ENCODE data around the gene NEUROG1.
"Not testable (repeated sequence)": the region's sequence is repeated elsewhere in the genome, so short reads cannot be mapped to it uniquely, and the experiment has no call there.

Gene NEUROG1

DNA sequence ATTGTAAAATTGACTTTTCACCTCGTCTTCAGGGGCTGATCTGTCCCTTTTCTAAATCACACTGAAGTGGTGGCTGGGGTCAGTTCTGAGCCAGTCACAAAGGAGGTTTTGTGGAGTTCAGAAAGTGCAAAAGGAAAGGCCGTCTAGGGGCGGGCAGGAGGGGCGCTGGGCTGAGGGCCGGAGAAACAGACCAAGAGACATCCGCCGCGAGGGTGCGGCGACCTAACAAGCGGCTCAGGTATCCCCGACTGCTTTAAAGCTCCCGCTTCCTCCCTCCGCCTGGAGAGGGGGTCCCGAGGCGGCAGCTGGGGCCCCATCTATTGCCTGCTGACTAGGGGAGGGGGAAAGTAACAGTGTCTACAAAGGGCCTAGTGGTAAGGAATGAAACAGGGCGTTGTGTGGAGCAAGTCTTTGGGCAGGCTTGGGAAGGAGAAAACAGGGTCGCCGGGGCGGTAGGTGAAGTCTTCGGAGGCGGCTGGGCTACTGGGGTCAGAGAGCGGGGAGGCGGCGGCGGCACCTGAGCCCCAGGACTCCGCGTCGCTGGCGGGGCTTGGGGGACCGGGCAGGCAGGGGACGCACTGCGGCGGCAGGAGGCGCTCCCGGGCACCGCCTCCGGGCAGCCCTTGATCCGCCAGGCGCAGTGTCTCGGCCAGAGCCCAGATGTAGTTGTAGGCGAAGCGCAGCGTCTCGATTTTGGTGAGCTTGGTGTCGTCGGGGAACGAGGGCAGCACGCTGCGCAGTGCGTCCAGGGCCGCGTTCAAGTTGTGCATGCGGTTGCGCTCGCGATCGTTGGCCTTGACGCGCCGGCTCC is 950 bp downstream of the NEUROG1 start:
- no peak for DNase-seq

DNA sequence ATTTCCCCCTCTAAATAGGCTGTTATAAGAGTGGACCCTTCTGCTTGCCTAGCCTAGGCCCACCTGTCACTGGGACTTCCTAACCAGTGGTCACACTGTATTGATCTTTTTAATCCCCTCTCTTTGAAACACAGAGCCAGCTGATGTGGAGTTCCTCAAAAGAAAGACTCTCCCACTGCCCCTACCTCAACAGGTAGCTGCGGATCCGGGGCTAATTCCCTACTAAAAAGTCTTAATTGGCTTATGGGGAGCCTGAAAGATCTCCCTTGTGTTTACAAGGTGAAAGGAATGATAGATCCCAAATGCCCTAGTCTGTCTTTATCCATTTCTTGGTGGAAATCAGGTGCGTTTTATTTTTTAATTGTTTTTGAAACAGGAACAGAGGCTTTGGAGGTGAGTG is 2.0 kb downstream of the NEUROG1 start:
- no peak for DNase-seq

DNA sequence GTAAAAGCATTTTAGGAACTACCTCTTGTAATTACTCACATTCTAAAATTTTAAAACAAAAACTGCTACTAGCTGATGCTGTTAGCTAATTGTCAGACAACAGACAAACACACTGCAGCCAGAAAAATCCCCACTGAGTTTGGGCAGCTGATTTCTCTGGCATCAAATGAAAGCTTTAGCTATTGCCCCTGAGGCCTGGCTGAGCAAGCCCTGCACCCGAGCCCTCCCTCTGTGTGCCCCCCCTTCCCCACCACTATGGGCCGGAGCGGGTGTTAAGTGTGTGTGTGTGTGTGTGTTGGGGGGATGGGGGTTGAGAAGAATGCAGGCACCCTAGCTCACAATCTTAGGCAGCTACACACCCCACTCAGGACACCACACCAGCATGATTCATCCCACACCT is 2.4 kb downstream of the NEUROG1 start:
- DNase-seq = no peak

DNA sequence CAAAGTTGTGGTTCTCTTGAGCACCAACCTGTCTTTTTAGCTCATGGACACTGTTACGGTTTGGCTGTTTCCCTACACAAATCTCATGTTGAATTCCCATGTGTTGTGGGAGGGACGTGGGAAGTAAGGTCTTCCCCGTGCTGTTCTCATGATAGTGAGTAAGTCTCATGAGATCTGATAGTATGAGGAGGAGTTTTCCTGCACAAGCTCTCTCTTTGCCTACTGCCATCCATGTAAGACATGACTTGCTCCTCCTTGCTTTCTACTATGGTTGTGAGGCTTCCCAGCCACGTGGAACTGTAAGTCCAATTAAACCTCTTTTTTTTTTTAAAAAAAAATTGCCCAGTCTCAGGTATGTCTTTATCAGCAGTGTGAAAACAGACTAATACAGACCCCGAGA is 6.2 kb downstream of the NEUROG1 start:
- not testable (repeated sequence) for DNase-seq

DNA sequence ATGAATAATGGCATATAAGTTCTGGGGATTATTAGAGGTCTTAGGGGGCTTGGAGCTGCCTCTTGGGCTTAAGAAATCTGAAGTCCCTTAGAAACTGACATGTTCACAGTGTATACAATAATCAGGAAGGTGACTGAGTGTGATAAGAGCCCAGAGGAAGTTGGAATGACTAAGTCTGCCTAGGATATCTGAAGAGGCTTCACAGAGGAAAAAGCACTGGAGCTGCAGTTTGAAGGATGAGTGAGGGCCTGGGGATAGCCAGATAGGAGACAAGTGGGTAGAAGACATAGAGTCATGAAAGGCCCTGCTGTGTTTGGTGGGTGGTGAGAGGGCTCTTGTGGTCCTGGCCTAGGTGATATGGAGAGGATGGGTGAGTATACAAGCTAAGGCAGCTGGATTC is 8.8 kb downstream of the NEUROG1 start:
- no peak for DNase-seq

DNA sequence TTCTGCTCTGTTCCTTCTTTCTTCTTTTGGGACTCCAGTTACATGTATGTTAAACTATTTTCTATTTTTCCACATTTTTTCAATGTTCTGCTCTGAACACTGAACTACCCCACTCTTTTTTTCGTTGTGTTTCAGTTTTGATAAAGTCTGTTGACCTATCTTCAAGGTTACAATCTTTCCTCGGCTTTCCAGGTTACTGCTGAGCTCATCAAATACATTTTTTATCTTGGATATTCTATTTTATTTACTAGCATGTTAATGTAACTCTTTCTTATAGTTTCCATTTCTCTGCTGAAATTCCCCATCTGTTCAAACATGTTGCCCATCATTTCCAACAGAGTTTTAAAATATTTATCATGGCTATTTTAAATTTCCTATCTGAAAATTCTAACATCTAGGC is 13.8 kb downstream of the NEUROG1 start:
- no peak for DNase-seq

DNA sequence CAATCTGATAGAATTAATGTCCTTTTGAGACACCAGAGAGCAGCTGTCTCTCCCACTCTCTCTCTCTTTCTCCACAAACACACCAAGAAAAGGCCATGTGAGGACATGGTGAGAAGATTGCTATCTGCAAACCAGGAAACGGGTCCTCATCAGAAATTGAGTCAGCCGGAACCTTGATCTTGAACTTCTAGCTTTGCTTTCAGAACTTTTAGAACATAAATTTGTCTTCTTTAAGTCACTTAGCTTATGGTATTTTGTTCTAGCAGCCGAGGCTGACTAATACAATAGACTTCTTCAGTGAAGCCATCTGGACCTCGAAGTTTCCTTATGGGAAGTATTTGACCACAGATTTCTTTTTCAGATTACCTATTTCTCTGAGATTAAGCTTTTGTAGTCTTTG is 18.1 kb downstream of the NEUROG1 start:
- no peak for DNase-seq

DNA sequence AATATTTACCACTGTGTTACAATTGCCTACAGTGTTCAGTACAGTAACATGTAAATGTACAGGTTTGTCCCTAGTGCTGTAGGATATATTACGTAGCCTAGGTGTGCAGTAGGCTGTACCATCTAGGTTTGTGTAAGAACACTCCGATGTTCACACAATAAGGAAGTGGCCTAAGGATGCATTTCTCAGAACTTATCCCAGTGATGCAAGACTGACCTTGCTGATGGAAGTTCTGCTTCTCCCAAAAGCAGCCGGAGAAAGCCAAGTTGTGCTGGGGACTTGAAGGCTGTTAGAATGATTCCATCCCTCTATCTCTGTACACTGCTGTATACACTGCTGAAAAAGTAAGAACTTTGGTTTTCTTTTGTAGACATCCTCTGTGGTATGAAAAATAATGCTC is 21.6 kb downstream of the NEUROG1 start:
- no peak for DNase-seq

DNA sequence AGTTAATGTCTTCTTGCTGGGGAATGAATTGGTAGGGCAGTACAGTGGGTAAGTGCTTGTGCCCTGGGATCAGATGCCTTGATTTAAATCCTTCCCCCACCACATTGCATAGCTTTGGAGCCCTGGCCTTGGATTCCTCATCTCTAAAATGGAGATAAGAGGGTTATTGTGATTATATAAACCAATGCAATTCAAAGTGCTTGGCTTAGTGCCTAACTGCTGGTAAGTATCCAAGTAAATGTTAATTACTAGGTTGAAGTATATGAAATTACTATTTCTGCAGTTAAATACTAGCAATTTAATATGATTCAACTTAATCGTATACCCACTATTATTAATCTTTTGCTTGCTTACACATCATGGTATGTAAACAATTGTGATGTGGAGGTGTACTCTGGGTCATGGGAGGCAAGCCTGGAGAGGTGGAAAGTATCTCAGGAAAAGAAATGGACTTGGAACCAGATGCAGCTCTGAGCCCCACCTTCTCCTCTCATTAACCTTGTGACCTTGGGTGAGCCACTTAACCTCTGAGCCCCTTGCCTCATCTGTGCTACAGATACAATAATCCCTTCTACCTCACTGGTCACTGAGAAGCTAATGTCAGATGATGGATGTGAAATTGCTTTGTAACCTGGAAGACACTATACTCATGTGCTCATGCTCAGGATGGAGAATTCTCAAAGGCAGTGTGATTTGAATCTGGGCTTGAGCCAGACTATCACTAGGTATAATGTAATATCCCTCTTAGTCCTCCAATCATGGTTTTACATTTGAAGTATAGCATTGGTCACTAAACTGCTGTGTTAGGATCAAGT is 23.8 kb downstream of the NEUROG1 start:
- DNase-seq = no peak

DNA sequence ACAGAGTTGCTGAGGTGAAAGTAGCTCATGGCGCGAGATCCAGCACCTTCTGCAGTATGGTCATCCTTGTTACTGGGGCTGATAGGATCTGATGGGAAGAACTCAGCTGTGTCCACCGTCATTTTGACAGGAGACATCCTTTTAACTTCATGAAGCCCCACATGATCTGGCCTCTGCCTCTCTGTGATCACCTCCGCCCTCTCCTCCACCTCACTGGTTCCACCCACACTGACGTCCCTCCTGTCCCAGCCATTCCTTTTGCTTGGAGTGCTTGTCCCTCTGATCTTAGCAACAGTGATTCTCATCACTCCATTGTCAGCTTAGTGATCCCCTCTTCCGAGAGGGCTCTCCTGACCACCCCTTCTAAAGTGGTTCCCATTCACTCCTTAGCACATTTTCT is 25.8 kb downstream of the NEUROG1 start:
- DNase-seq = no peak

DNA sequence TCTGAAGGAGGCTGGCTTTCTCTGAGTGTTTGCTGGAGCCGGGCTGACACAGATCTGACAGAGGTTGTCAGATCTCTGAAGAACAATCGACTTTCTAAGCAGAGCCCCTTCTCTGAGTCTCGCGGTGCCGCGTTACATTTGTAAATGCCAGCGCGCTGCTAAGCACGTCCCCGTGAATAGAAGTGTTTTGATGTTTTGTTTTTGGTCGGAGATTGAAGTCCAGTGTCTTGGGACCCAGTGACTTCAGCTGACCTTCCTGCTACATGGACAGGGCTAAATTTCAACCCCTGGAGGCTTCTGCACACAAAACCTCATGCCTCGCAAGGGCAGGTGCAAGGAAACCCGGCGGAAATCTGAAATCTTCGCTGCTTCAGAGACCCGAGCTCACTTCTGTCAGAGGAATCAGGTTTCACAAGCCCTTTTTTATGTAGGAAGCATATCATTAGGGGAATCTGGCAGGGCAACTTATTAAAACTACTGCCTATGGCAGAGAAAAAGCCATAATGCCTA is 27.2 kb downstream of the NEUROG1 start:
- no peak for DNase-seq

DNA sequence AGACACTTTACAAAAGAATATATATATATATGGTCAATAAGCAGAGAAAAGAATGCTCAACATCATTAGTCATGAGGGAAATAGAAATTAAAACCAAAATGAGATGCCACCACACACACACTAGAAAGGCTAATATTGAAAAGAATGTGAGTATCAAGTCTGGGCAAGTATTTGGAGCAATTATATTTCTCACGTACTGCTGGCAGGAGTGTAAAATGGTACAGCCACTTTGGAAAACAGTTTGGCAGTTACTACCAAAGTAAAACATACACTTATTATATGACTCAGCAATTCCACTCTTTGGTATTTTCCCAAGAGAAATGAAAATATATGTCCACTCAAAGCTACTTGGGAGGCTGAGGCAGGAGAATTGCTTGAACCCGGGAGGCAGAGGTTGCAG is 29.8 kb downstream of the NEUROG1 start:
- no peak for DNase-seq

DNA sequence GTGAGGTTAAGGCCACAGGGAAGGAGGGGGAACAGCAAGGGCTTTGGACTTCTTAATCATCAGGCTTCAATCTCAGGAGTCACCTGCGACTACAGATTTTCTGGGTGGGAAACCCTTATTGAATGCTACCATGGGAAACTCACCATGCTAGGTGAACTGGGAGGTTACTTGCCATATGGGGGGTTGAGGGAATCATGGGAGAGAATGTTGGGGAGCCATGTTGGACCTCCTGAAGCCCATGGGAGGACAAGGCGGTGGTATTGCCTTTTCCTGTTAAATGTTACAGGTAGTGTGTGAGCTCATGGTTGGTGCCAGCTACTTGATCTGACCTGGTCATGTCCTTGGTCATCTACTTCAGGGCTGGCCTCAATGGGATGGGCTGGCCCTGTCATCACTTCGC is 31.4 kb downstream of the NEUROG1 start:
- no peak for DNase-seq

DNA sequence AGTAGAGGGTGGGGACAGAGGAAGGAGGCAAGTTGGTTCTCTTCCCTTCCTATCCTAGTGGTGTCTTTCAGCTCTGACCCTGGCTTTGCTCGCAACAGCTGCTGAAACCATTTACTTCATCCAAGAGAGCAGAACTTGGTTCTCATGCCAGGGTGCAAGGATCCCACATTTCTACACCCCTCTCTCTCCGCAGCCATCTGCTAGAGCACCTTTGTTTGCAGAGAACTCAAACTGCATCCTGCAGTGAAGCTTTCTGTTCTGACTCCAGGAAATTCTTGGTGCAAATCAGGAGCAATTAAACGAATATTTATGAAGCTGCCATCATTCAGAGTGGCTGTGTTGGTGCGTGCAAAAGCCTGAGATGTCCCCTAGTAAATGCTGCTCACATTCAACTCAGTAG is 31.9 kb downstream of the NEUROG1 start:
- DNase-seq = no peak

DNA sequence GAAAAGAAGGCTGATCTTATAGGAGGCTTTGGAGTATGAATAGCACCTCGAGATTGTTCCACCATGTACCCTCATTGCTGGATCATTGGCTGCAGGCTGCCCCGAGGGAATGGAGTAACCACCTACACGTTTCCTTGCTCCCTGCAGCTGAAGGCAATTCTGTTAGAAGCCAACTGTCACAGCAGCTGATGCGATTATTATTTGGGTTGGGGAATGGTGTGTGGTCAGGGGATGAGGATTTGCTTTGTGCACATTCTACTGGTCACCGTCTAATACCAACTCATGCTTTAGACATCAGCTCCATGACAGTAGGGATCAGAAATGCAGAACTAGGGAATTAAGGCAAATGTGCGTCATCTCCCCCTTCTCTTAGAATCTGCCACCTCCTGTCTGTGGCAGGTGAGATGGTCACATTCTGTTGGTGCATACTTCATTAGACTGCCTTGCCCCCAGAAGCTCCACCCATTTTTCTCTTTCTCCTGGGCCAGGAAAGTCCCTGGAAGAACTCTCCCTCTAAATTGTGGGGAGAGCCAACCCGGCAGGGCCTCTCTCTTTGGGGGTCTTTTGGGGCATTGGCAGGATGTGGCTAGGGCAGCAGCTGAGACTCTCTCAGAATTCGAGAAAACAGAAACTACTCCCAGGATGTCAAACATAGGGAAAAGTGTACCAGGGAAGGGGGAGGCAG is 32.8 kb downstream of the NEUROG1 start:
- no peak for DNase-seq

DNA sequence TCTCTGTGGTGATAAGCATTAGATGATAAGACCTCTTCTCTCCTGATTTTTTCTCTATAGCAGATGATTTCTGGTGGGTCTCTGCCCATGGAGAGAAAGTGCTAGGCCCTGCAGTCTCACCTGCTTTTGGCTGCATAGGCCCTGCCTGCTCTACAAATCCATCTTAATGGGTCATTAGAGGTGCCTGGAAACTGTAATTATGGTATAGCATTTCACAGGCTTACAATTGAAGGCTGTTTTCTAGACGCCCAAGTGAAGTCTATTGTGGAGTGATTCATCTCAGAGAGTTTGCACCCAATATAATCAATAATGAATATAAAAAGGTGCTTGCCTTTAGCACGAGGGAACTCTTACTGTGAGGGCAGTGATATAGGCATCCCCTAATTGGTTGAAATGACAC is 33.8 kb downstream of the NEUROG1 start:
- no peak for DNase-seq

DNA sequence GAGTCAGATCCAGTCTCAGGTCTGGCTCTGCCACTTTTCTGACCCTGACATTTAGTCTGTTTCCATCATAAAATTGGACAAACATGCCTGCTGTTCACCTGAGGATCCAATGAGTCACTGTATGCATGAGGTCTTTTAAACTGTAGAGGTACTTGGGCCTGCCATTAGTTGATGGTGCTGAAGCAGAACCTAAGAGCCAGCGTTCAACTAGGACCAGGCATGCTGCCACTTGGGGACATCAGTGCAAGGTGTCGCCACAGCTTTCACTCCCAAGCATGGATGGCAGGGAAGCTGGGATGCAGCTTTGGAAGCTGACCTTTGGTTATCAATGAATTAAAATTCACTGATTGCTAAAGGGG is 37.1 kb downstream of the NEUROG1 start:
- no peak for DNase-seq

DNA sequence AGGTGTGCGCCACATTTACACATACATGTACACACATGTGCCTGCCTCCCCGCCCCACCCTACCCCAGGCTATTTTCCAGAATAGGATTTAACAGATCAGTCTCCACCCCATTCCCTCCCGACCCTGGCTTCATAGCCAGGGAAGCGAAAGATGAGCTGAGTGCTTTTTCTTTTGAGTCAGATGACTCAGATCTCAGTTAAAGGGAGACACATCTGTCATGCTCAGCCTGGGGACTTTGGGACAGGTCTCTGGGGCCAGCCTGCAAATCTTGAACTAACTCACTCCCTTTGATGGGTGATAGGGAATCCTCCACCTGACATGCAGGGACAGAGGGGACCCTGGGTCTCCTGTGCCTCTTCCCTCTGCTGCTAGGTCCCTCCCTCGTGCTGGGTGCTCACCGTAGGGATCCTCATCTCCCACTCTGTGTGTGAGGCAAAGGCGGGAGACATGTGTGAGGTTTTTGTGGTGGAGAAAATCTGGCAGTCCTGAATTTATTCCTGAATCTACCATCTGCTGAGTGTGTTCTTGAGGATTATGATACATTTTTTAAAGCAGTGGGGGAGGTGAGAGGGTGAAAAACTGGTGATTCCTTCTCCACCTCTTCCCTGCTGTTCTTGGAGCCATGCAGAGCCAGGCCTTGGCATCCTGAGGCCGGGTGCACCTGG is 37.7 kb downstream of the NEUROG1 start:
- DNase-seq = no peak

DNA sequence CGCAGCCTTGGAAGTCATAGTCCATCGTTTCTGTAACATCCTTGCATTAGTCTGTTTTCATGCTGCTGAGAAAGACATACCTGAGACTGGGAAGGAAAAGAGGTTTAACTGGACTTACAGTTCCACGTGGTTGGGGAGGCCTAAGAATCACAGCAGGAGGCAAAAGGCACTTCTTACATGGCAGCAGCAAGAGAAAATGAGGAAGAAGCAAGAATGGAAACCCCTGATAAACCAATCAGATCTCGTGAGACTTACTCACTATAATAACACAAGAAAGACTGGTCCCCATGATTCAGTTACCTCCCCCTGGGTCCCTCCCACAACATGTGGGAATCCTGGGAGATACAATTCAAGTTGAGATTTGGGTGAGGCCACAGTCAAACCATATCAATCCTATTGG is 40.2 kb downstream of the NEUROG1 start:
- DNase-seq = not testable (repeated sequence)

DNA sequence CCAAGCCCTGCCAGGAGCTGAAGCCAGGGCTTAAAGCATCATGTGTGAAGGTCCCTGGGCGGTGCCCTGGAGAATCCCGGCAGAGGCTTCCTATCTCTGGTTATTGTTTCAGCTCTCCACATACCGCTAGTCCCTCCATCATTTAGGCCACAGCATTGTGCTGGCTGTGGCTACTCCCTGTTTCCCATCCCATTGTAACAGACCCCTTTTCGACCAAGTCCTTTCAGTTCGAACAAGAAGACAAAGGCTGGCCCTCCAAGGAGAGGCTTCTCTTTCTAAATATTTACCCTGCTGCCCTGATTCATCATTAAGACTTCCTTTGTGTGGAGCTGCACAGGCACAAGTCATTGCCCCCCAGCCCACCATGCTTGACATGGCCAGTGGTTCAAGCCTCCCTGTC is 41.6 kb downstream of the NEUROG1 start:
- no peak for DNase-seq

DNA sequence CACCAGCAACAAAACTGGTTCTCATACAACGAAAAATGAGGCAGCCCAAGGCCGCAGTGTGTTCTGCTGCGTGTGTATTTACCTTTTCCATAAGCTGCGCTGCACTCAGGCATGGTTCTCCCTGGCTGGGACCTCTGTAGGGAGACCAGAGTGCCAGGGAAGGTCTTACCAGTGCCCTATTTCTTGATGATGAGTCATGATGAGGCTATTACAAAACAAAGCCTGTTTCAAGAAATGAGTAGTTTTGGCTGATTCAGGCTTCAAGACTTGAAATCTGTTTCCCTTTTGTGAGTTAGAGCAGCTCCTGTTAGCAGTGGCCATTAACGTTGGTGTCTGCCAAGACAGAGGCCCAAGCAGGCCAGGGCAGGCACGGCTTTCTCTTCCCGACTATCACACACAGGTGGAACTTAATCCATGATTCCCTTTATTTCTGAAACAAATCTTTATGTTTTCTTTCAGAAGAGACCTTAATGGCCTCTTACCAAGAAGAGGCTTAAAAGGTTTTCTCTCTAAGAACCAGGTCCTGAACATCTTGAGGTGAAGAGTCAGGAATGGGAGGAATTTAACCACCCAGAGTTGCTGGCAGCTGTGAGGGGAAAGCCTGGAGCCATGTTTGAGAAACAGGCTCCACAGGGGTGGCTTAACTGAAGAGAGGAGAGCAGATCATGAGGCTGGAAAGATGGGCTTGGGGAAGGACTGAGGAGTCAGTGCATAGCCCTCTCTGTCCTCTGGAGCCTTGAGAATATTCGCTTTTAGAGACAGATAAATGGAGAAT is 42.2 kb downstream of the NEUROG1 start:
- no peak for DNase-seq

DNA sequence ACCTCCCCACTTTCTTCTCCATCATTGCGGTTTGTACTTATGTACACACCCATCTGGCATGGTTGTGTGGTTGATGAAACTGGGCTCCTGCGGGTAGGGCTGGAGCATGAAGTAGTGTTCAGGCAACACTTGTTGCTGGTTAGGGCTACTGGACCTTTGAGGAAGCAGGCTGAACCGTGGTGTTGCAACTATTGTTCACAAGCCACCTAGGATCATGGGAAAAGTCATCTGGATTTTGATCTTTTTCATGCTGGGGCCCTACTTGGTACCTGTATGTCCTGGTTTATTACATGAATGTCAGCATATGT is 43.5 kb downstream of the NEUROG1 start:
- DNase-seq = no peak

Data from NK-92 treated with Interleukin-12 subunit alpha and Interleukin-12 subunit beta, amount 100 ng/mL, for 24 hours (cell line).